K562 (cell line): ENCODE results near the gene DLG4. TPM values are rescaled to one million over a fixed set of nuclear protein-coding genes. Genes with fewer than 3 reads are reported as not detected.

ENCODE experiments used
- CREB3L1 ChIP-seq: fragments of 450-650 bp; IDR thresholded peaks from 2 replicates; pipeline ENCODE4 v1.6.1; 2014; ENCODE audit warnings: low read depth, mild to moderate bottlenecking, moderate library complexity, borderline replicate concordance
- E2F3 ChIP-seq: fragments of 250-450 bp; sonication (Bioruptor Pico); IDR thresholded peaks from 2 replicates; pipeline ENCODE4 v1.4.0; 2020; ENCODE audit warnings: mild to moderate bottlenecking
- E2F5 ChIP-seq: sonication (generic); formaldehyde crosslinking; IDR thresholded peaks from 2 replicates; pipeline ENCODE4 v1.8.0; 2022; ENCODE audit warnings: mild to moderate bottlenecking, missing genetic modification reagents
- ELF1 ChIP-seq: fragments of 200-800 bp; sonication (Bioruptor generic); IDR thresholded peaks from 2 replicates; pipeline ENCODE4 v1.6.1; 2016; ENCODE audit warnings: missing genetic modification characterization, missing compliant biosample characterization
- IRF9 ChIP-seq: fragments of 450-650 bp; IDR thresholded peaks from 2 replicates; pipeline ENCODE4 v1.6.1; 2016; ENCODE audit warnings: missing biosample characterization, missing genetic modification characterization
- REST ChIP-seq, 2 experiments: fragments of 450-650 bp; formaldehyde crosslinking in 1 of 2; IDR thresholded peaks; 2 replicates each; pipeline versions ENCODE4 v1.4.0 to v1.6.1; 2014 to 2020; ENCODE audit warnings: mild to moderate bottlenecking in 2 of 2, borderline replicate concordance in 1 of 2, low read depth in 1 of 2
- TAL1 ChIP-seq: fragments of 450-650 bp; IDR thresholded peaks from 2 replicates; pipeline ENCODE4 v1.6.1; 2016; ENCODE audit warnings: mild to moderate bottlenecking
- TBL1XR1 ChIP-seq, 2 experiments: IDR thresholded peaks; 2 replicates each; pipeline ENCODE4 v1.6.1; 2012; ENCODE audit warnings: improper control_type of control experiment in 2 of 2, low read length in 2 of 2, mild to moderate bottlenecking in 1 of 2
- TSC22D4 ChIP-seq: fragments of 450-650 bp; IDR thresholded peaks from 2 replicates; pipeline ENCODE4 v1.6.1; 2016; ENCODE audit warnings: missing genetic modification characterization, missing biosample characterization, control low read depth
- ZNF263 ChIP-seq: sonication (generic); formaldehyde crosslinking; IDR thresholded peaks from 2 replicates; pipeline ENCODE4 v1.8.0; 2022; ENCODE audit warnings: mild to moderate bottlenecking, missing genetic modification reagents, borderline replicate concordance
- polyA plus RNA-seq, 8 experiments: library from polyadenylated mRNA; depleted of rRNA in 4 of 8; stranded (reverse) in 5 of 8; unstranded in 3 of 8; fragments of >200 nt; fragmentation: Nextera tagmentation in 2 of 8; fragmentation: Illumina TruSeq in 1 of 8; extraction: Ambion mirVana in 2 of 8; extraction: Trizol in 1 of 8; gene quantifications; 2 replicates each; pipeline versions ENCODE4 v1.2.1 to v1.2.3, GENCODE V29; 2011 to 2014; ENCODE audit warnings: inconsistent platforms in 1 of 8, missing spikeins in 1 of 8
- total RNA-seq, 7 experiments: library from RNA; depleted of rRNA in 6 of 7; stranded (reverse); fragments of >200 nt in 6 of 7; fragmentation: Illumina TruSeq in 2 of 7; extraction: Trizol in 2 of 7; gene quantifications; 2 replicates each; pipeline versions ENCODE4 v1.2.1 to v1.2.3, GENCODE V29; 2011 to 2021; ENCODE audit warnings: low replicate concordance in 1 of 7
- TF ChIP-seq, protein P1 (sequence below): IDR thresholded peaks from 3 replicates; pipeline ENCODE4 v1.6.1; 2011; ENCODE audit warnings: borderline replicate concordance, mild to moderate bottlenecking, moderate library complexity; ENCODE audit not compliant: insufficient read length; ENCODE audit errors: extremely low read depth

Gene DLG4
- total and polyA plus RNA-seq, 9 of the 15 experiments (the other 6 are each of a cell fraction or from before 2014, with no cell fraction given): 0.03 to 12.0 (median 4.1) TPM

DNA sequence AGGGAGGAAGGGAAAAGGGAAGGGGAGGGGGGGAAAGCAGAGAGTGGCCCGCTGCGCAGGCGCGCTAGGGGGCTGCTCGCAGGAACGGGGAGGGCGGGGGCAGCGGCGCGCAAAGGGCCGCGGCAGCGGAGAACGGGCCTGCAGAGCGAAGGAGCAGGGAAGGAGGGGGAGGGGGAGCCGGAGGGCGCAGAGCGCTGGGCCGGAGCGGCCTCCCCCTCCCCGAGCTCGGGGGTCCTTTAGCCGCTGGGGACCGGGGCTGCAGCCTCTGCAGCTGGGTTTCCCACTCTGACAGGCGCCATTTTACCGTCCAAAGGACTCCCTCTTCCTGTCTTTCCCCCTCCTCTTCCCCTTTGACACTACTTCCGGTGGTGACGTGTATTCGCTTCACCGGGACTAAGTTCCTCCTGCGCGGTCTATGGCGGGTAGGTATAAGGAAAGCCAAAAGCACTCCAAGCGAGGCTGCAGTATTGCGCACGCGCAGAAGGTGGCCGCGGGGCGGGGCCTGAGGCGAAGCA is 32.1 kb upstream of the DLG4 start, which contains the start of gene CTDNEP1 (continued):
- TF ChIP-seq REST (IDR thresholded peaks at IDR 0.05; ENCODE audit: borderline replicate concordance) (no peak), REST (CRISPR knock-in tag; IDR thresholded peaks at IDR 0.05; ENCODE audit: low read depth) (no peak), IRF9 (no peak), CREB3L1 (peak; percentile 84), E2F5 (CRISPR knock-in tag) (no peak), E2F3 (CRISPR knock-in tag) (no peak), ELF1 (tag) (peak; percentile 75), TSC22D4 (tag) (no peak), TAL1 (no peak), TBL1XR1 (IDR thresholded peaks at IDR 0.05; ENCODE audit: low read length in 2 of 2) (no peak), ZNF263 (no peak)
- TF ChIP-seq, protein P1, sequence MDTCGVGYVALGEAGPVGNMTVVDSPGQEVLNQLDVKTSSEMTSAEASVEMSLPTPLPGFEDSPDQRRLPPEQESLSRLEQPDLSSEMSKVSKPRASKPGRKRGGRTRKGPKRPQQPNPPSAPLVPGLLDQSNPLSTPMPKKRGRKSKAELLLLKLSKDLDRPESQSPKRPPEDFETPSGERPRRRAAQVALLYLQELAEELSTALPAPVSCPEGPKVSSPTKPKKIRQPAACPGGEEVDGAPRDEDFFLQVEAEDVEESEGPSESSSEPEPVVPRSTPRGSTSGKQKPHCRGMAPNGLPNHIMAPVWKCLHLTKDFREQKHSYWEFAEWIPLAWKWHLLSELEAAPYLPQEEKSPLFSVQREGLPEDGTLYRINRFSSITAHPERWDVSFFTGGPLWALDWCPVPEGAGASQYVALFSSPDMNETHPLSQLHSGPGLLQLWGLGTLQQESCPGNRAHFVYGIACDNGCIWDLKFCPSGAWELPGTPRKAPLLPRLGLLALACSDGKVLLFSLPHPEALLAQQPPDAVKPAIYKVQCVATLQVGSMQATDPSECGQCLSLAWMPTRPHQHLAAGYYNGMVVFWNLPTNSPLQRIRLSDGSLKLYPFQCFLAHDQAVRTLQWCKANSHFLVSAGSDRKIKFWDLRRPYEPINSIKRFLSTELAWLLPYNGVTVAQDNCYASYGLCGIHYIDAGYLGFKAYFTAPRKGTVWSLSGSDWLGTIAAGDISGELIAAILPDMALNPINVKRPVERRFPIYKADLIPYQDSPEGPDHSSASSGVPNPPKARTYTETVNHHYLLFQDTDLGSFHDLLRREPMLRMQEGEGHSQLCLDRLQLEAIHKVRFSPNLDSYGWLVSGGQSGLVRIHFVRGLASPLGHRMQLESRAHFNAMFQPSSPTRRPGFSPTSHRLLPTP: no peak
